Chondrocyte (in vitro differentiated cells): ENCODE results near the gene NOL11. TPM values are rescaled to one million over a fixed set of nuclear protein-coding genes. Genes with fewer than 3 reads are reported as not detected.

Source experiments
- DNase-seq: peaks from one replicate; pipeline ENCODE4 v3.0.0; 2021; ENCODE audit warnings: mixed read lengths, low spot score
- H3K27ac Mint-ChIP-seq: one replicate; pipeline ENCODE4 v1.8.0; 2021; ENCODE audit warnings: mild to moderate bottlenecking, moderate library complexity, mixed read lengths; ENCODE audit not compliant: unreplicated experiment
- H3K27me3 Mint-ChIP-seq: 2 replicates; pipeline ENCODE4 v1.8.0; 2021; ENCODE audit warnings: low read depth, mixed read lengths
- H3K36me3 Mint-ChIP-seq: 2 replicates; pipeline ENCODE4 v1.8.0; 2021; ENCODE audit warnings: low read depth, mixed read lengths
- H3K4me1 Mint-ChIP-seq: 2 replicates; pipeline ENCODE4 v1.8.0; 2021; ENCODE audit warnings: low read depth, mild to moderate bottlenecking, mixed read lengths
- H3K4me3 Mint-ChIP-seq: one replicate; pipeline ENCODE4 v1.8.0; 2021; ENCODE audit warnings: mild to moderate bottlenecking, moderate library complexity, mixed read lengths; ENCODE audit not compliant: unreplicated experiment
- H3K9me3 Mint-ChIP-seq: 2 replicates; pipeline ENCODE4 v1.8.0; 2021; ENCODE audit warnings: low read depth, mixed read lengths
- CTCF ChIP-seq: fragments of 200-600 bp; sonication (generic); IDR thresholded peaks from 2 replicates; pipeline ENCODE4 v1.5.0; 2021; ENCODE audit warnings: antibody characterized with exemption, mild to moderate bottlenecking, moderate library complexity
- total RNA-seq: library from RNA; stranded (reverse); gene quantifications from 3 replicates; pipeline ENCODE4 v1.2.1, GENCODE V29; 2021

Gene NOL11
- total RNA-seq, 1 donor from 2014 or later, result 20.9 TPM

GRCh38 chr17:67729903-67730302, 12.2 kb downstream of the NOL11 start:
- Mint-ChIP-seq H3K4me1 (peaks cover 3% of the 10 kb centered on the region), H3K36me3 (peaks cover 42% of the 10 kb centered on the region), H3K27me3 (no peaks in the 10 kb centered on the region), H3K4me3 (no peak overlapping the region), H3K27ac (no peak overlapping the region), H3K9me3 (peaks cover 7% of the 10 kb centered on the region)
- TF ChIP-seq CTCF, result no peak
- no peak for DNase-seq

- no peak for TF ChIP-seq CTCF
- Mint-ChIP-seq H3K27me3 (no peaks in the 10 kb centered on the region), H3K4me1 (peaks cover 3% of the 10 kb centered on the region), H3K9me3 (peaks cover 7% of the 10 kb centered on the region), H3K36me3 (peaks cover 42% of the 10 kb centered on the region), H3K4me3 (no peak overlapping the region), H3K27ac (no peak overlapping the region)
- DNase-seq, result no peak
Measured at GRCh38 chr17:67730731-67731130, 13.0 kb downstream of the NOL11 start.

GRCh38 chr17:67733449-67733848, 15.7 kb downstream of the NOL11 start:
- Mint-ChIP-seq H3K9me3 (peaks cover 7% of the 10 kb centered on the region), H3K27me3 (no peaks in the 10 kb centered on the region), H3K4me3 (no peak overlapping the region), H3K4me1 (peaks cover 3% of the 10 kb centered on the region), H3K36me3 (peaks cover 44% of the 10 kb centered on the region), H3K27ac (no peak overlapping the region)
- DNase-seq, result no peak
- no peak for TF ChIP-seq CTCF

GRCh38 chr17:67737145-67737544, 19.4 kb downstream of the NOL11 start:
- Mint-ChIP-seq H3K9me3 (no peaks in the 10 kb centered on the region), H3K27ac (no peak overlapping the region), H3K27me3 (no peaks in the 10 kb centered on the region), H3K4me1 (peaks cover 3% of the 10 kb centered on the region), H3K36me3 (peaks cover 31% of the 10 kb centered on the region), H3K4me3 (no peak overlapping the region)
- no peak for TF ChIP-seq CTCF
- no peak for DNase-seq

GRCh38 chr17:67742025-67742424, 24.3 kb downstream of the NOL11 start:
- H3K27me3 Mint-ChIP-seq, result no peaks in the 10 kb centered on the region
- H3K36me3 Mint-ChIP-seq, result peaks cover 26% of the 10 kb centered on the region
- H3K4me1 Mint-ChIP-seq, result no peaks in the 10 kb centered on the region
- TF ChIP-seq CTCF, result no peak
- H3K9me3 Mint-ChIP-seq, result no peaks in the 10 kb centered on the region
- no peak overlapping the region for H3K27ac Mint-ChIP-seq
- H3K4me3 Mint-ChIP-seq, result no peak overlapping the region
- no peak for DNase-seq
